Ovary (tissue), 9 donors: Measurements from ENCODE around the gene REL. TPM values are rescaled to one million over a fixed set of nuclear protein-coding genes. Genes with fewer than 3 reads are reported as not detected.

ENCODE experiments used
- DNase-seq, 5 donors: peaks; one replicate each; pipeline ENCODE4 v3.0.0-alpha.2; 2019 to 2020
- H3K27ac ChIP-seq, 2 donors: fragments of 200-600 bp; one replicate each; pipeline versions ENCODE4 v1.5.1 to v1.8.0; 2019 to 2022
- H3K27me3 ChIP-seq: fragments of 200-600 bp; one replicate; pipeline ENCODE4 v1.8.0; 2022
- H3K36me3 ChIP-seq: fragments of 200-600 bp; sonication (generic); one replicate; pipeline ENCODE4 v1.5.1; 2019
- H3K4me1 ChIP-seq: one replicate; pipeline ENCODE4 v1.8.1; 2013; ENCODE audit warnings: mild to moderate bottlenecking, moderate library complexity; ENCODE audit not compliant: insufficient read depth
- H3K4me3 ChIP-seq: fragments of 200-600 bp; sonication (generic); one replicate; pipeline ENCODE4 v1.5.1; 2017
- H3K9me3 ChIP-seq, 2 donors: fragments of 200-600 bp in 1 of 2; sonication (generic) in 1 of 2; one replicate each; pipeline versions ENCODE4 v1.5.1 to v1.8.1; 2013 to 2019; ENCODE audit warnings: mild to moderate bottlenecking in 1 of 2, moderate library complexity in 1 of 2
- EP300 ChIP-seq: sonication (generic); formaldehyde crosslinking; IDR thresholded peaks from one replicate; pipeline ENCODE4 v1.6.1; 2017; ENCODE audit warnings: antibody characterized with exemption
- POLR2A ChIP-seq: fragments of 450-650 bp; IDR thresholded peaks from one replicate; pipeline ENCODE4 v1.6.1; 2017; ENCODE audit warnings: antibody characterized with exemption, mild to moderate bottlenecking, moderate library complexity
- WGBS, 3 donors: extraction: QIAGEN DNeasy Blood & Tissue Kit in 1 of 3; methylation state at CpG; one replicate each; pipeline versions ENCODE4 v1.1.5 to v1.1.7; 2013 to 2017; 5-methylcytosine and 5-hydroxymethylcytosine counted together
- intact Hi-C, 4 donors: fragments of 100-400 bp; cut with DNase I; formaldehyde crosslinking; loops; one replicate each; pipeline versions ENCODE4 v1.11.0 to v1.15.1; 2022 to 2023
- polyA plus RNA-seq, 2 donors: library from polyadenylated mRNA; stranded (reverse); fragments of 200-250 nt in 1 of 2; fragments of 350-450 nt in 1 of 2; fragmentation: Illumina TruSeq in 1 of 2; extraction: RNeasy Lipid Tissue Mini Kit (QIAGEN cat#74804) in 1 of 2; gene quantifications; one replicate each; pipeline ENCODE4 v1.2.3, GENCODE V29; 2013 to 2014
- total RNA-seq, 7 donors: library from RNA; depleted of rRNA in 2 of 7; stranded (reverse); fragments of >200 nt in 2 of 7; fragmentation: NEBNext Ultra II Directional in 3 of 7; extraction: Animal tissue kit (Norgen Biotek cat#: 25700) in 3 of 7; gene quantifications; one replicate each; pipeline versions ENCODE4 v1.1.0 to v1.2.4, GENCODE V29; 2016 to 2023
- TF ChIP-seq, protein P1 (sequence below), 3 donors: fragments of 450-650 bp in 2 of 3; fragments of 200-600 bp in 1 of 3; IDR thresholded peaks; one replicate each; pipeline versions ENCODE4 v1.5.1 to v1.8.0; 2016 to 2022; ENCODE audit warnings: antibody characterized with exemption in 3 of 3, mild to moderate bottlenecking in 1 of 3
- donor health status: DM: no; HTN: no; CAD: no; lungs with moderate emphysema.
- donor health status: DM: no; HTN: no; CAD: no.
- donor health status: Bipolar disorder and iron deficiency.
- donor health status: DM: yes; HTN: yes; CAD: no.
- donor health status: DM: no; HTN: no; CAD: no.
- donor health status: DM: yes; HTN: yes; CAD: no.

Gene REL
- total and polyA plus RNA-seq, 9 donors, result 3.8 to 45.1 (median 18.6) TPM

DNA sequence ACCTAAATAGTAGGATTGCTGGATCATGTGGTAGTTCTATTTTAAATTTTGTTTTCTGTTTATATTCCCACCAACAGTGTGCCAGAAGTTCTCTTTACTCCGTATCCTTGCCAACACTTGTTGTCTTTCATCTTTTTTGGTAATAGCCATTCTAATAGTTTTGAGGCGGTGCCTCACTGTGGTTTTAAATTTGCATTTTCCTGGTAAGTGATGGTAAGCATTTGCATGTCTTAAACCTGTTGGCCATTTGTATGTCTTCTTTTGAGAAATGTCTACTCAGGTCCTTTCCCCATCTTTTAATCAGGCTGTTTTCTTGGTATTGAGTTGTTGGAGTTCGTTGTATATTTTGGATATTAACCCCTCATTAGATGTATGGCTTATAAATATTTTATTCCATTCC, 51.6 kb downstream of the REL start:
- Histone ChIP-seq H3K36me3 (no peaks in the 10 kb centered on the region), H3K27ac (no peak overlapping the region), H3K27me3 (no peaks in the 10 kb centered on the region), H3K4me3 (no peak overlapping the region), H3K9me3 (no peaks in the 10 kb centered on the region), H3K4me1 (no peaks in the 10 kb centered on the region)
- DNase-seq, result no peak
- 93 to 96% (median 94%) methylated on average over 3 of the region's 3 CpGs for WGBS, 3 donors
- TF ChIP-seq POLR2A (no peak), EP300 (no peak)
- TF ChIP-seq, protein P1, sequence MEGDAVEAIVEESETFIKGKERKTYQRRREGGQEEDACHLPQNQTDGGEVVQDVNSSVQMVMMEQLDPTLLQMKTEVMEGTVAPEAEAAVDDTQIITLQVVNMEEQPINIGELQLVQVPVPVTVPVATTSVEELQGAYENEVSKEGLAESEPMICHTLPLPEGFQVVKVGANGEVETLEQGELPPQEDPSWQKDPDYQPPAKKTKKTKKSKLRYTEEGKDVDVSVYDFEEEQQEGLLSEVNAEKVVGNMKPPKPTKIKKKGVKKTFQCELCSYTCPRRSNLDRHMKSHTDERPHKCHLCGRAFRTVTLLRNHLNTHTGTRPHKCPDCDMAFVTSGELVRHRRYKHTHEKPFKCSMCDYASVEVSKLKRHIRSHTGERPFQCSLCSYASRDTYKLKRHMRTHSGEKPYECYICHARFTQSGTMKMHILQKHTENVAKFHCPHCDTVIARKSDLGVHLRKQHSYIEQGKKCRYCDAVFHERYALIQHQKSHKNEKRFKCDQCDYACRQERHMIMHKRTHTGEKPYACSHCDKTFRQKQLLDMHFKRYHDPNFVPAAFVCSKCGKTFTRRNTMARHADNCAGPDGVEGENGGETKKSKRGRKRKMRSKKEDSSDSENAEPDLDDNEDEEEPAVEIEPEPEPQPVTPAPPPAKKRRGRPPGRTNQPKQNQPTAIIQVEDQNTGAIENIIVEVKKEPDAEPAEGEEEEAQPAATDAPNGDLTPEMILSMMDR (IDR thresholded peaks at IDR 0.05), result no peak
- intact Hi-C loops, result no loop called here

DNA sequence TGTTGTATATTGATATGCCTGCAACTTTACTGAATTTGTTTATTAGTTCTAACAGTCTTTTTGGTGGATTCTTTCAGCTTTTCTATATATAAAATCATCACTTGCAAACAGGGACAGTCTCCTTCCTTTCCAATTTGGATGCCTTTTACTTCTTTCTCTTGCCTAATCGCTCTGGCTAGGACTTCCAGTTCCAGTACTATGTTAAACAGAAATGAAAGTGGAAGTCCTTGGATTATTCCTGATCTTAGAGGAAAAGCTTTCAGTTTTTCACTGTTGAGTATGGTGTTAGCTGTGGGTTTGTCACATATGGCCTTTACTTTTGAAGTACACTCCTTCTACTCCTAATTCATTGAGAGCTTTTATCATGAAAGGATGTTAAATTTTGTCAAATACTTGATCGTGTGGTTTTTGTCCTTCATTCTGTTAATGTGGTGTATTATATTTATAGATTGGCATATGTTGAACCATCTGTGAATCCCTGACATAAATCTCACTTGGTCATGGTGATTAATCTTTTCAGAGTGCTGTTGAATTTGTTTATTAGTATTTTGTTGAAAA, 52.9 kb downstream of the REL start:
- H3K27me3 ChIP-seq, result no peaks in the 10 kb centered on the region
- no peaks in the 10 kb centered on the region for H3K36me3 ChIP-seq
- no peak overlapping the region for H3K27ac ChIP-seq
- TF ChIP-seq, protein P1 (IDR thresholded peaks at IDR 0.05), result no peak
- TF ChIP-seq EP300 (no peak), POLR2A (no peak)
- H3K9me3 ChIP-seq, result no peaks in the 10 kb centered on the region
- intact Hi-C loops, result no loop called here
- no peaks in the 10 kb centered on the region for H3K4me1 ChIP-seq
- DNase-seq, result no peak
- 45 to 53% (median 48%) methylated on average over 2 of the region's 2 CpGs for WGBS, 3 donors
- H3K4me3 ChIP-seq, result no peak overlapping the region

DNA sequence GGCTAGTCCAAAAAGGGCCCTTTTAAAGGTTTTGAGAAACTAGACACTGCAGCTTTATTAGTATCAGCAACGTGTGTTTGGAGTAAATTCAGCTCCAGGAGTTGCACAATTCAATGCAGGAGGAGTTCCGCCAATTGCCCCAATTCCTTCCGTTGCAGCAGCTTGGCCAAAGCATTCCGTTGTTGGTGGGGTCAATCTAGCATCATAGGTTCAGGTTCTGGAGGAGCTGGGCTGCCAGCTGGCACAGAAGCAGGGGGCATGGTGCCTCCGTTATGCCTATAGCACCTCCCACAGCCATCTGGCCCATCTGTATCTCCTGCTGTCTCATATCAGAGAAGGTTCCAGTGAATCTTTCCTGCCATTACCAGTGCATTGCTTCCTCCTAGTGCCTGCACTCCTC, 55.4 kb downstream of the REL start:
- Histone ChIP-seq H3K9me3 (no peaks in the 10 kb centered on the region), H3K27me3 (no peaks in the 10 kb centered on the region), H3K36me3 (no peaks in the 10 kb centered on the region), H3K27ac (no peak overlapping the region), H3K4me3 (no peak overlapping the region), H3K4me1 (no peaks in the 10 kb centered on the region)
- no peak for DNase-seq
- no peak for TF ChIP-seq EP300
- TF ChIP-seq, protein P1 (IDR thresholded peaks at IDR 0.05), result no peak
- TF ChIP-seq POLR2A, result no peak
- 80 to 86% (median 85%) methylated on average over 5 of the region's 5 CpGs for WGBS, 3 donors
- intact Hi-C loops, result no loop called here

DNA sequence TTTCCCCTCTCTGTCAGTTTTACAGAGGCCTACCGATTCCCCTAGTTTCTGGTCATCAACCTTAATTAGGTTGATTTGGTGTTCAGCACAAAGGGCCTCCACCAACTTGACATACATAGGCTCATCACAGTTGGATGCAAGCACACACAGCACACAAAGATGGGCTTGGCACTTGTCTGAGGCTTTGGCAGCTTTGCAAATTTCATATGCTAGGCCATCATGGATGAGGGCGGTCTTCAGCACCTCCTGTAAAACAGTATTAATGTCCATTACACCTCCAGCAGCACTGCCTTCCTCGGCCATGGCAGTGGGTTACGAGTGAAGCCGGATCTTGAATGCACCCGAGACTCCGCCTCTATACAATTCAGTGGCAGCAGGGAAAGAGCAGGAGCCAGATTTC, 56.9 kb downstream of the REL start:
- Histone ChIP-seq H3K9me3 (no peaks in the 10 kb centered on the region), H3K4me3 (no peak overlapping the region), H3K4me1 (no peaks in the 10 kb centered on the region), H3K27me3 (no peaks in the 10 kb centered on the region), H3K27ac (no peak overlapping the region), H3K36me3 (no peaks in the 10 kb centered on the region)
- whole genome bisulfite sequencing, 3 donors, result 96 to 99% (median 98%) methylated on average over 7 of the region's 7 CpGs
- intact Hi-C loops, result no loop called here
- TF ChIP-seq POLR2A, result no peak
- no peak for TF ChIP-seq EP300
- TF ChIP-seq, protein P1 (IDR thresholded peaks at IDR 0.05), result no peak
- no peak for DNase-seq
